K562 (cell line): ENCODE data around the gene BCL7B. TPM values are rescaled to one million over a fixed set of nuclear protein-coding genes. Genes with fewer than 3 reads are reported as not detected.

Experiments
- CAMTA2 ChIP-seq: fragments of 250-450 bp; sonication (Bioruptor Pico); conservative IDR thresholded peaks from 2 replicates; pipeline ENCODE4 v1.5.1; 2022
- CC2D1A ChIP-seq: fragments of 450-650 bp; IDR thresholded peaks from 2 replicates; pipeline ENCODE4 v1.6.1; 2017; ENCODE audit warnings: mild to moderate bottlenecking
- FOXK1 ChIP-seq: sonication (generic); formaldehyde crosslinking; IDR thresholded peaks from 2 replicates; pipeline ENCODE4 v1.8.0; 2022; ENCODE audit warnings: missing genetic modification reagents, mild to moderate bottlenecking, borderline replicate concordance
- GABPB2 ChIP-seq: fragments of 250-450 bp; sonication (Bioruptor Pico); conservative IDR thresholded peaks from 2 replicates; pipeline ENCODE4 v1.5.1; 2021; ENCODE audit warnings: mild to moderate bottlenecking
- HDGF ChIP-seq: fragments of 450-650 bp; IDR thresholded peaks from 2 replicates; pipeline ENCODE4 v1.6.1; 2016
- HMGN3 ChIP-seq: IDR thresholded peaks from 2 replicates; pipeline ENCODE4 v1.6.1; 2011; ENCODE audit warnings: borderline replicate concordance, low read depth, mild to moderate bottlenecking, mixed read lengths, low read length; ENCODE audit not compliant: insufficient read length; ENCODE audit errors: extremely low read depth
- IRF9 ChIP-seq: fragments of 450-650 bp; IDR thresholded peaks from 2 replicates; pipeline ENCODE4 v1.6.1; 2016; ENCODE audit warnings: missing biosample characterization, missing genetic modification characterization
- NR4A1 ChIP-seq, 2 experiments: fragments of 250-450 bp in 1 of 2; fragments of 450-650 bp in 1 of 2; sonication (Bioruptor Pico) in 1 of 2; IDR thresholded peaks; 2 replicates each; pipeline versions ENCODE4 v1.4.0 to v1.6.1; 2016 to 2020; ENCODE audit warnings: mild to moderate bottlenecking in 2 of 2, missing compliant biosample characterization in 1 of 2, missing genetic modification characterization in 1 of 2, moderate library complexity in 1 of 2
- PCBP2 ChIP-seq: fragments of 200-400 bp; formaldehyde crosslinking; IDR thresholded peaks from 2 replicates; pipeline ENCODE4 v1.6.1; 2018; ENCODE audit warnings: low read length, low read depth, mild to moderate bottlenecking, moderate library complexity; ENCODE audit not compliant: poor library complexity, severe bottlenecking
- PML ChIP-seq: IDR thresholded peaks from 2 replicates; pipeline ENCODE4 v1.6.1; 2012; ENCODE audit warnings: low read length, inconsistent platforms
- RFX1 ChIP-seq: fragments of 450-650 bp; IDR thresholded peaks from 2 replicates; pipeline ENCODE4 v1.6.1; 2016; ENCODE audit warnings: mild to moderate bottlenecking, moderate library complexity
- SIN3A ChIP-seq, 2 experiments: fragments of 150-350 bp in 1 of 2; IDR thresholded peaks; 2 replicates each; pipeline ENCODE4 v1.6.1; 2011 to 2016; ENCODE audit warnings: borderline replicate concordance in 2 of 2, low read depth in 2 of 2, low read length in 2 of 2, mild to moderate bottlenecking in 2 of 2, moderate library complexity in 2 of 2; ENCODE audit not compliant: control insufficient read depth in 1 of 2
- TBL1XR1 ChIP-seq, 2 experiments: IDR thresholded peaks; 2 replicates each; pipeline ENCODE4 v1.6.1; 2012; ENCODE audit warnings: improper control_type of control experiment in 2 of 2, low read length in 2 of 2, mild to moderate bottlenecking in 1 of 2
- ZBTB34 ChIP-seq: fragments of 250-450 bp; sonication (Bioruptor Pico); IDR thresholded peaks from 2 replicates; pipeline ENCODE4 v1.8.0; 2021; ENCODE audit warnings: mild to moderate bottlenecking, moderate library complexity
- ZNF217 ChIP-seq: sonication (generic); formaldehyde crosslinking; IDR thresholded peaks from 2 replicates; pipeline ENCODE4 v1.8.0; 2022; ENCODE audit warnings: mild to moderate bottlenecking, missing genetic modification reagents
- ZNF583 ChIP-seq: fragments of 250-450 bp; sonication (Bioruptor Pico); IDR thresholded peaks from 2 replicates; pipeline ENCODE4 v1.4.0; 2020
- polyA plus RNA-seq, 8 experiments: library from polyadenylated mRNA; depleted of rRNA in 4 of 8; stranded (reverse) in 5 of 8; unstranded in 3 of 8; fragments of >200 nt; fragmentation: Nextera tagmentation in 2 of 8; fragmentation: Illumina TruSeq in 1 of 8; extraction: Ambion mirVana in 2 of 8; extraction: Trizol in 1 of 8; gene quantifications; 2 replicates each; pipeline versions ENCODE4 v1.2.1 to v1.2.3, GENCODE V29; 2011 to 2014; ENCODE audit warnings: inconsistent platforms in 1 of 8, missing spikeins in 1 of 8
- total RNA-seq, 7 experiments: library from RNA; depleted of rRNA in 6 of 7; stranded (reverse); fragments of >200 nt in 6 of 7; fragmentation: Illumina TruSeq in 2 of 7; extraction: Trizol in 2 of 7; gene quantifications; 2 replicates each; pipeline versions ENCODE4 v1.2.1 to v1.2.3, GENCODE V29; 2011 to 2021; ENCODE audit warnings: low replicate concordance in 1 of 7
- TF ChIP-seq, protein P1 (sequence below): sonication (generic); formaldehyde crosslinking; IDR thresholded peaks from 2 replicates; pipeline ENCODE4 v1.8.1; 2023; ENCODE audit warnings: mild to moderate bottlenecking, missing genetic modification reagents, moderate library complexity
- TF ChIP-seq, protein P2 (sequence below), 2 experiments: IDR thresholded peaks in 1 of 2; conservative IDR thresholded peaks in 1 of 2; 2 replicates each; pipeline ENCODE4 v1.6.1; 2016; ENCODE audit warnings: low read depth in 2 of 2, mild to moderate bottlenecking in 1 of 2, missing compliant biosample characterization in 1 of 2, missing genetic modification characterization in 1 of 2, moderate library complexity in 1 of 2
- TF ChIP-seq, protein P3 (sequence below), 3 experiments: fragments of 200-800 bp in 1 of 3; sonication (Bioruptor generic) in 1 of 3; sonication (generic) in 1 of 3; formaldehyde crosslinking in 1 of 3; IDR thresholded peaks; 2 replicates each; pipeline versions ENCODE4 v1.6.1 to v1.8.0; 2016 to 2022; ENCODE audit warnings: mild to moderate bottlenecking in 2 of 3, missing compliant biosample characterization in 2 of 3, missing genetic modification characterization in 2 of 3, missing genetic modification reagents in 1 of 3

The BCL7B gene
- total and polyA plus RNA-seq, 9 of the 15 experiments (the other 6 are each of a cell fraction or from before 2014, with no cell fraction given): 10.0 to 73.2 (median 32.9) TPM

DNA sequence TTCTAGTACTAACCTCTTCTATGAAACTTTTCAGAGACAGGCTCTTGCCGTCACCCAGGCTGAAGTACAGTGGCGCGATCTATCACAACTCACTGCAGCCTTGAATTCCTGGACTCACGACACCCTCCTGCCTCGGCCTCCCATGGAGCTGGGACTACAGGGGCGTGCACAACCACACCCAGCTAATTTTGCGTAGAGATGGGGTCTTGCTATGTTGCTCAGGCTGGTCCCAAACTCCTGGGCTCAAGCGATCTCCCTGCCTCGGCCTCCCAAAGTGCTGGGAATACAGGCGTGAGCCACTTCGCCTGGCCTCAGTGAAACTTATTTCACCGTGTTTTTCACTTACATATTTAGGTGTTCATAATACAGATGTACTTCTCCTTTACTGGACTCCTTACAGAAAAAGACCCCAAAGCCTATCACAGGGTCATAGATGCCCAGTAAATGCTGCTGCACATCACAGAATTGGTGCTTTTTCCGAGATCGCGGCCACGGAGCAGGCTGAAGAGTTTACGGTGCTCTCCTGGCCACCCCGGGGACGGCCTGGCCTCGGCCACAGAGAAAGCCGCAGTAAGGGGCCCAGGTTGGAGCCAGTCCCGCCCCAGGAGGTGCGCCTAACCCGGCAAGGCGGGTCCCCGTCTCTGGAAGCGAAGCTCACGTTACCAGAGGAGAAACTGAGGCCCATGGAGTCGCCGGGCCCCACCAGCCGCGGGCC lies 20.3 kb upstream of the BCL7B start (continued):
- TF ChIP-seq, protein P1, sequence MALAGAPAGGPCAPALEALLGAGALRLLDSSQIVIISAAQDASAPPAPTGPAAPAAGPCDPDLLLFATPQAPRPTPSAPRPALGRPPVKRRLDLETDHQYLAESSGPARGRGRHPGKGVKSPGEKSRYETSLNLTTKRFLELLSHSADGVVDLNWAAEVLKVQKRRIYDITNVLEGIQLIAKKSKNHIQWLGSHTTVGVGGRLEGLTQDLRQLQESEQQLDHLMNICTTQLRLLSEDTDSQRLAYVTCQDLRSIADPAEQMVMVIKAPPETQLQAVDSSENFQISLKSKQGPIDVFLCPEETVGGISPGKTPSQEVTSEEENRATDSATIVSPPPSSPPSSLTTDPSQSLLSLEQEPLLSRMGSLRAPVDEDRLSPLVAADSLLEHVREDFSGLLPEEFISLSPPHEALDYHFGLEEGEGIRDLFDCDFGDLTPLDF (CRISPR knock-in tag): no peak
- peak; percentile 91; the same call in 1 of the 2 replicates for TF ChIP-seq HDGF
- TF ChIP-seq NR4A1 (CRISPR knock-in tag; IDR thresholded peaks at IDR 0.05): no peak
- TF ChIP-seq NR4A1 (tag; IDR thresholded peaks at IDR 0.05): no peak
- no peak for TF ChIP-seq GABPB2
- no peak for TF ChIP-seq TBL1XR1 (IDR thresholded peaks at IDR 0.05; ENCODE audit: low read length in 2 of 2)
- no peak for TF ChIP-seq RFX1
- TF ChIP-seq ZNF583: no peak
- TF ChIP-seq PCBP2: no peak
- TF ChIP-seq IRF9: no peak
- no peak for TF ChIP-seq PML
- no peak for TF ChIP-seq HMGN3
- TF ChIP-seq ZNF217 (CRISPR knock-in tag): no peak
- TF ChIP-seq, protein P2, sequence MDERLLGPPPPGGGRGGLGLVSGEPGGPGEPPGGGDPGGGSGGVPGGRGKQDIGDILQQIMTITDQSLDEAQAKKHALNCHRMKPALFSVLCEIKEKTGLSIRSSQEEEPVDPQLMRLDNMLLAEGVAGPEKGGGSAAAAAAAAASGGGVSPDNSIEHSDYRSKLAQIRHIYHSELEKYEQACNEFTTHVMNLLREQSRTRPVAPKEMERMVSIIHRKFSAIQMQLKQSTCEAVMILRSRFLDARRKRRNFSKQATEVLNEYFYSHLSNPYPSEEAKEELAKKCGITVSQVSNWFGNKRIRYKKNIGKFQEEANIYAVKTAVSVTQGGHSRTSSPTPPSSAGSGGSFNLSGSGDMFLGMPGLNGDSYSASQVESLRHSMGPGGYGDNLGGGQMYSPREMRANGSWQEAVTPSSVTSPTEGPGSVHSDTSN (CRISPR knock-in tag; IDR thresholded peaks at IDR 0.05; ENCODE audit: low read depth): no peak
- TF ChIP-seq, protein P2 (tag; conservative IDR thresholded peaks at IDR 0.05; ENCODE audit: low read depth): no peak
- no peak for TF ChIP-seq CAMTA2 (CRISPR knock-in tag)
- TF ChIP-seq CC2D1A: no peak
- TF ChIP-seq FOXK1 (CRISPR knock-in tag): 0 out of 2 replicates have a peak, but pooled peaks have one; percentile 37
- TF ChIP-seq, protein P3, sequence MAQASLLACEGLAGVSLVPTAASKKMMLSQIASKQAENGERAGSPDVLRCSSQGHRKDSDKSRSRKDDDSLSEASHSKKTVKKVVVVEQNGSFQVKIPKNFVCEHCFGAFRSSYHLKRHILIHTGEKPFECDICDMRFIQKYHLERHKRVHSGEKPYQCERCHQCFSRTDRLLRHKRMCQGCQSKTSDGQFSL (CRISPR knock-in tag; IDR thresholded peaks at IDR 0.05): no peak
- TF ChIP-seq, protein P3 (tag; IDR thresholded peaks at IDR 0.05): no peak
- TF ChIP-seq SIN3A (IDR thresholded peaks at IDR 0.05; ENCODE audit: borderline replicate concordance in 2 of 2, control insufficient read depth in 1 of 2, low read depth in 2 of 2, low read length in 2 of 2): 0 out of 4 replicates have a peak, but pooled peaks have one; percentile 5 to 61
- TF ChIP-seq ZBTB34 (CRISPR knock-in tag): no peak
